CD4-positive, alpha-beta T cell treated with Interferon alpha-2 for 1 hour (primary cell): Measurements from ENCODE around the gene LRRC36.

ENCODE experiments used
- DNase-seq, 2 donors: peaks; one replicate each; pipeline ENCODE4 v3.0.0-alpha.2; 2020 to 2022

LRRC36 gene

GRCh38 chr16:67296420-67296819, 30.2 kb upstream of the LRRC36 start:
- no peak for DNase-seq

DNA sequence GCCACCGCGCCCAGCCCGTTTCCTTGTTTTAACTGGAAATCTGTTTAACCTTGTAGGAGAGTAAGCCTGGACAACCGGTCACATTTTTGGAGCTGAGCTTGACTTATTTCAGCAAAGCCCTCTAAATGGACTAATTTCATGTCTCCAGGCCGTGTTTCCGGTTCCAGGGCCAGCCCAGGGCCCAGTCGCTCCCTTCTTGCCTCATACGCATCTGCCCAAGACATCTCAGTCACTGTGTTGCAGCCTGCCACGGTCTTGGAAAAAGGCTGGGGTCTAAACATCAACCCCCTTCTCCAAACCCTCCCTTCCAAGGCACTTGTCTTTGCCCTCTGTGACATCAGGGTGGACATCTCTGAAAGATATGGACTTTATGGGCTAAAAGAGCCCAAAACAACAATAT, 28.3 kb upstream of the LRRC36 start:
- DNase-seq = no peak

- DNase-seq = no peak
These were observed 27.3 kb upstream of the LRRC36 start for GRCh38 chr16:67299269-67299668.

- no peak for DNase-seq
These were observed 25.4 kb upstream of the LRRC36 start for GRCh38 chr16:67301080-67301782.

GRCh38 chr16:67302076-67302475, 24.5 kb upstream of the LRRC36 start:
- no peak for DNase-seq

DNA sequence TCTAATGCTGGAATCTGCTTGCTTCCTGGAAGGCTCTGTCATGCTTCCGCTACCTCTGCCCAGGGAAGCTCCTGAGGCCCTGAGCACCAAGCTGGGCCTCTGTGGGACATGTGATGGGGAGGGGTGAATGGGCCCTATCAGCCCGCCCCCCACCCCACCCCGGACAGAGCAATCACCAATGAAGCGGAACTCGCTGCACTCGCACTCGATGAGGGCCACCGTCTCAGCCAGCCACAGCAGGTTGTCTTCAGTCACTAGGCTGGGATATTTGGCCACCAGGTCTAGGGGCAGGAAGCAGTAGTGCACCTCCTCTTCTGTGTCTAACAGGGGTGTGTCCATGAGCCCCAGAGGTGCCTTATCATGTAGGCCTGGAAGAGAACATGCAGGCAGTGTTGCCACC, 23.6 kb upstream of the LRRC36 start:
- DNase-seq = no peak

DNA sequence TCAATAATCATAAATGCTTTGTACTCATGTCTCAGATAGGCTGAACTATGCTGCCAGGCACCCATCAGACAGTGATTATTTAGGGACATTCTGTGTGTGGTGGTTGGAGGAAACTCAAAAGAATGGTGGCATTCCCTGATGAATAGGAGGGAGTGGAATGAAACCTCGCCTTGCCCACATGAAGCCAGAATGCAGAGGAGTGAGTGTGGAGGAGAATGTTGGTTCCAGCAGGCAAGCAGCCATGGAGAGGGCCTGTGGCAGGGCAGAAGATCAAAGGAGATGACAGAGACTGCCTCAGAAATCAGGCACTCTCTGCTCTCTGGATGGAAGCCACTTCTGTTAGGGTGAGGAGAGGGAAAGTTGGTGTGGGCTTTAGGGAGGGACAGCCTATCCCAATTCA, 22.6 kb upstream of the LRRC36 start:
- no peak for DNase-seq

DNA sequence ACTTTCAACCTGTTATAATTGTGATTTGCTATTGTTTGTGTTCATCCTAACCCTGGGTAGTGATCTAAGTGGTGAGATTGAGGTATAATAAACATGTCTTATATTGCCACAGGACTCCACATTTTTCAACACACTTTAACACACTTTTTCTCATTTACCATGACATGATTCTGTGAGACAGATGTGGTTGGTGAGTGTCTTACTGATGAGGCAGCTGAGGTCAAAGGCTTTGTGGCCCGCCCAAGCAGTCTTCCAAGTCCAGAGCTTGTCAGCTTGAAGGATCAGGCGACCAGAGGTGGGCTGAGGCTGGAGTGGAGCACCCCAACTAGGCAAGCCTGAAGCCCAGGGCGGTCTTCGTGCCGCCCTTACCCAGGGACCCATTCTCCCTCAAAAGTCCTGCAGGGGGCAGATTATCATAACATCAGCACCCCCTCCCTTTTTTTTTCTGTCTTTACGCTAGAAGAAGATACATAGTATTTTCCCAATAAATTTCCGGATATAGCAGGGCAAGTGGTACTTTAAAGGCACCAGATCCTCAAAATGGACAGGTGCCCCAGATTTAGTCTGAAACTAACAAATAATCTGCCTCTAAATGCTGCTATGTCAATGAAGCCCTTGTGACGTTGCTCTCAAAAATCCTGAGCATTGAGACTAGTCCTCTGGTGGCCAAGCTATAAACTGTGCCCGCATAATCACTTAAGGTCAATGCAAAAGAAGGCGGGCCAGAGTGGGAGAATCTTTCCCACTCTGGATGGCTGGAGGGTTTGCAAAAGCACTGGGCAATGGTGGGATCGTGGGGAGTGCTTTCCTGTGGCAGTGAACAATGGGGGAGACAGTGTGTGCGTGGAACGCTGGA, 21.2 kb upstream of the LRRC36 start:
- DNase-seq = no peak

DNA sequence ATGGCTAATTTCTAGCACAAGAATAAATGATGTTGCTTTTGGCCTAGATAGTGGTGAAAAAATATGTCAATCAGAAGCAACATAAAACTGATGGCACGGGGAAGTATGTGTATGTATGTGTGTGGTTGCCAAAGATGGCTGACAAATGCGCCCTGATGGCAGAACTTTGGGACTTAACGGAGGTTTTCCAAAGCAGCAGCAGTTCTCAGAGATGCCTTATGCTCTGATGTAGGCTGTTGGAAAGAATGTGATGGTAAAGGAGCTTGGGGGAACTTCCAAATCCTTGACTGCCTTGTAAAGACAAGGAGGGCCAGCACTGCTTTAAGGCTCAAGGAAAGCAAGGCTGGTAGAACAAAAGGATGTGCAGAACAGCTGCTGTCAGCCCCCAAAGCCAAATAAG, 16.1 kb upstream of the LRRC36 start:
- no peak for DNase-seq

DNA sequence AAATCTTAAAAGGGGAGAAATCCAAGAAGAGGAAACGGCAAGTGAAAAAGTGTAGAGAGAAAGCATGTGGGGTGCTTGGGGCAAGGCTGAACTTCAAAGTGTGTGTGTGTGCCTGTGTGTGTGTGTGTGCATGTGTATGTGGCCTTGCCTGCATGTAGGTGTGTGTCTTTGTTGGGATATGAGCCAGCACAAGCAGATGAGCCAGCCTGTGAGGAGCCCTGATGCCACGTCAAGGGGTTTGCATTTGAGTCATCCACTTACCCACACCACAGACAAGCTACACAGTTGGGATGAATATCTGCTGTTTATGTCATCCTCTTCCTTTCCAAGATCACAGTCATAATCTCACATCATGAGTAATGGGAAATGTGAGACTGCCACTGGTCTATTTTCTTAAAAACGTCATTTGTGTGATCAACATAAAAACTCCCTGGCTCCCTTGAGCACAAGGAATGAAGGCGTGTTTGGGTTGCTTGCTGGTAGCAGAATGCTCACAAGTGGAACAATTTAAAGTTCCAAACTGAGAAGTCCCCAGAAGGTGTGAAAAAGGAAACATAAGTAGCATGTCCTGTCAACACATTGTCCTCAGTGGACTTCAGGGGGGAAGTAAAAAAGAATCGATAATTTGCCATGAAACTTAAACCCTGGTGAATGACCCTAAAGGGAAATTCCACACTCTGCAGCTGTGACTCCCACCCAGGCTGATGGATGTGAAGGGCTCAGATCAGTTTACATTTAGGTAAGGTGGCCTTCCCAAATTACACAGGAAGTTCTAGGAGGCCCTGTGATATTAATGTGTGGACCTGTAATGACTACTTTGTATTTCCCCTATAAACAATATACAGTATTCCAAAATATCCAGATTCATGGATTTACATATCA, 14.8 kb upstream of the LRRC36 start:
- DNase-seq = no peak

- no peak for DNase-seq
These were observed 13.9 kb upstream of the LRRC36 start for GRCh38 chr16:67312719-67313118.

- no peak for DNase-seq
These were observed 8.8 kb upstream of the LRRC36 start for GRCh38 chr16:67317853-67318252.

GRCh38 chr16:67326115-67326471, 522 bp upstream of the LRRC36 start:
- DNase-seq = no peak

DNA sequence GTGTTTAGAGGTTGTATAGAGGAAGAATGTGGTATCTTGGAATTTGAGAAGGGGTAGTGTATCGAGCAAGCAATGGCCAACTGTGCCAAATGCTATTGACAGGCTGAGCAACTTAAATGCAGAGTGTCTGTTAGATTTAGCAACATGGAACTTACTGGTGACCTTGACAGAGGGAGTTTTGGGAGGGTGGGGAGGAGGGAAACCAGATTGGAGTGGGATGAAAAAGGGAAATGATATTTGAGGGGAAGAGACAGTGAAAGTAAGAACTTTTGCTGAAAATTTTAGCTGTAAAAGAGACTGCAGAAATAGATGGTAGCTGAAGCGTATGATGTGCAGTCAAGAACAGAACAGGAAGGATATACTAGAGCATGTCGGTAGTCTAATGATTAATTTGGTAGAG, 1.1 kb downstream of the LRRC36 start:
- no peak for DNase-seq

DNA sequence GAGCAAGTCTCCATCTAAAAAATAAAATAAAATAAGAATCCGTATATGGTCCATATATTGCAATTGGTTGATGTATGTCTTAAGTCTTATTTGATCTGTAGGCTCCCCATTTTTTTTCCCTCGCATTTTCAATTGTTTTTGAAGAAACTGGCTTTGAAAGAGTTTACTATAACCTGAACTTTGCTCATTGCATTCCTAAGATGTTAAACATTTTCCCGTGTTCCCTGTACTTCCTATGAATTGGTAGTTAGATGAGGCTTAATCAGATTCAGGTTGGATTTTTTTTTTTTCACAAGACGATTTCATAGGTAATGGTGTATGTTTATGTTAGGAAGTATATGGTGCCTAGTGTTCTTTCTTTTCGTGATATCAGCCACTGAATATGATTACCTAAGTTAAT, 3.3 kb downstream of the LRRC36 start:
- DNase-seq = no peak

- DNase-seq = no peak
These were observed 6.7 kb downstream of the LRRC36 start for GRCh38 chr16:67333315-67333714.

DNA sequence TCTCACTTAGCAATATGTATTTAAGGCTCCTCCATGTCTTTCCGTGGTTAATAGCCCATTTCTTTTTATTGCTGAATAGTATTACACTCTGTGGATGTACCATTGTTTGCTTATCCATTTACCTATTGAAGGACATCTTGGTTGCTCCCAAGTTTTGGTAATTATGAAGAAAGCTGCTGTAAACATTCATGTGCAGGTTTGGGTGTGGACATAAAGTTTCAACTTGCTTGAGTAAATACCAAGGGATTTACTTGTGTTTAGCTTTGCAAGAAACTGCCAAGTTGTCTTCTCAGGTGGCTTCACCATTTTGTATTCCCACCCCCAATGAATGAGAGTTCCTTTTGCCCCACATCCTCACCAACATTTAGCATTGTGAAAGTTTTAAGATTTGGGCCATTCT, 9.5 kb downstream of the LRRC36 start:
- no peak for DNase-seq

DNA sequence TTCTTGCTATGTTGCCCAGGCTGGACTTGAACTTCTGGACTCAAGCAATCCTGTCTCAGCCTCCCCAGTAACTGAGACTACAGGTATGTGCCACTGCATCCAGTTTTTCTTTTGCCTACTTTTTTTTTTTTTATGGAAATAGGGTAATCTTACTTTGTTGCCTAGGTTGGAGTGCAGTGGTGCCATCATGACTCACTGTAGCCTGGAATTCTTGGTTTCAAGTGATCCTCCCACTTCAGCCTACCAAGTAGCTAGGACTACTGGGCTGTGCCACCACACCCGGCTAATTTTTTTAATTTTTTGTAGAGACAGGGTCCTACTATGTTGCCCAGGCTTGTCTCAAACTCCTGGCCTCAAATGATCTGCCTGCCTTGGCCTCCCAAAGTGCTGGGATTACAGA, 10.0 kb downstream of the LRRC36 start:
- DNase-seq = no peak

DNA sequence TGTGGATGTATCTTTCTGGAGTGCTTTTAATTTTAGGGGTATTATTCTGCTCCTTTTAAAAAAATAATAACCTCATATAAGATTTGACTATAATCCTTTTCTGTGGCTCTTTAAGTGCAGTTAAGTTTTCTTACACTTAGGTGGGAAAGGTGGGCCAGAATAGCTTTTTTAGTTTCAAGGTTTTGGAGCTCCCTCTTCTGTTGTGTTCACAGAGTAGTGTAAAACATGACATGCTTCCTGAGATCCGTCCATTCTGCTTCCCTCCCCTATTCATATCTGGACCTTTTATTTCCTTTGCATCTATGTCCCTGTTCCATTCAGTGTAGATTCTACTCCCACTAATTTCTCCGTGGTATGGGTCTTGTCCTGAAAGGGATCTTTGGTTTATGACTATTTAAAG, 12.8 kb downstream of the LRRC36 start:
- DNase-seq = no peak

- DNase-seq = no peak
These were observed 14.6 kb downstream of the LRRC36 start for GRCh38 chr16:67341250-67341649.

DNA sequence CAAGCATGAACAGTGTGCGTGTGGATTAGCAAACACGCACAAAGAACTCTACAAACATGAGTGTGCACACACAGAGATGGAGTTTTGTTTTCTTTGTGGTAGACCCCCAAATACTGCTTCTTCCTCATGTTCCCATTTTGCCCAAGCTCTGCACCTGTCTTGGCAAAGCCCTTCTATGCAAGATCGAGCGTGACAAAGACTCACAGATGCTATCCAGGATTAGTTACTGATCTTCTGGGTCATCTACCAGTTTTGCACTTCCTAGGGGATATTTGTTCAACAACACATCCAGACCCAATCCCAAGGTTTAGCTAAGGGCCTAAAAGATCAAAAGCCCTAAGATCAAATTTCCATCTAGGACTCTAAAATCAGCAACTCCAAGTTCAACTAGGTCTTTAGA, 16.0 kb downstream of the LRRC36 start:
- DNase-seq = no peak

GRCh38 chr16:67345401-67345800, 18.8 kb downstream of the LRRC36 start:
- no peak for DNase-seq

GRCh38 chr16:67346341-67346740, 19.7 kb downstream of the LRRC36 start:
- DNase-seq = no peak

DNA sequence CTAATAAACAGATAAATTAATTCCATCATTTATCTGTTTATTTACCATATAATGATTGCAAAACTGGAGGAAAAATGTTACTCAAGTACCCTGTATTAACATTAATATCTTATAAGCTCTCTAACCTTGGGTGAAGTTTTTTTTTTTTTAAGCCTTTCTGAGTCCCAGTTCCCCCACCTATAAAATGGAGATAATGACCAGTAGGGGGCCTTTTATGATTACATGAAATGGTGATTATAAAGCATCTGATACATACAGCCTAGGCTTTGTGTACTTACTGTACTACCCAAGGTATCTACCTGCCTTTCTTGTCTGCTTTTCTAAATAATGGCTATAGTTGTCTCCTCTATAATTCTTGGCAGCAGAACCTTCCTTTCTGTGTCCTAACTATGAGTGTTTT, 22.6 kb downstream of the LRRC36 start:
- DNase-seq = peak in 1 of 2 donors; percentile 46
